ENCODE data around the gene RRAGB. TPM values are rescaled to one million over a fixed set of nuclear protein-coding genes. Genes with fewer than 3 reads are reported as not detected.

The RRAGB gene
- total RNA-seq, 1 donor from 2014 or later = 13.0 TPM

DNA sequence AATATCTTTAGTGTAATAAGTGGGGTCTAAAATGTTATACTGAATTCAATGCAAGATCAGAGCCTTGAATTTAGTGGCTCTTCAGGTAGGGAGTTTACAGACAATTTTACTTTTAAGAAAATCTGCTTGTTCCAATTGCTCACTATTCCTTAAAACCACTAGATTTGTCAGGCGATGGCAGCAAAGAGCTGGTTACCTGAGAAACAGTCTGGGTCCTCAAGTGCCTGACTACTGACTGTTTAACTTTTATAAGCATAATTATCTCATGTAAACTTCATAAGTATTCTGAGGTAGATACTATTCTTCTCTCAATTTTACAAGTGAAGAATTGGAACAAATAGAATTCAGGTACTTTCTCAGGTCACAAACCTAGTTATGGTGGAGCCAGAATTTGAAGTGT, 84.3 kb downstream of the RRAGB start:
- H3K27me3 Mint-ChIP-seq (ENCODE audit: low read depth, unreplicated experiment) = no peaks in the 10 kb centered on the region
- no peak overlapping the region for H3K27ac Mint-ChIP-seq (ENCODE audit: unreplicated experiment)
- TF ChIP-seq EZH2 (IDR thresholded peaks at IDR 0.05; ENCODE audit: insufficient read depth, low read length) = no peak
- TF ChIP-seq, protein P1, sequence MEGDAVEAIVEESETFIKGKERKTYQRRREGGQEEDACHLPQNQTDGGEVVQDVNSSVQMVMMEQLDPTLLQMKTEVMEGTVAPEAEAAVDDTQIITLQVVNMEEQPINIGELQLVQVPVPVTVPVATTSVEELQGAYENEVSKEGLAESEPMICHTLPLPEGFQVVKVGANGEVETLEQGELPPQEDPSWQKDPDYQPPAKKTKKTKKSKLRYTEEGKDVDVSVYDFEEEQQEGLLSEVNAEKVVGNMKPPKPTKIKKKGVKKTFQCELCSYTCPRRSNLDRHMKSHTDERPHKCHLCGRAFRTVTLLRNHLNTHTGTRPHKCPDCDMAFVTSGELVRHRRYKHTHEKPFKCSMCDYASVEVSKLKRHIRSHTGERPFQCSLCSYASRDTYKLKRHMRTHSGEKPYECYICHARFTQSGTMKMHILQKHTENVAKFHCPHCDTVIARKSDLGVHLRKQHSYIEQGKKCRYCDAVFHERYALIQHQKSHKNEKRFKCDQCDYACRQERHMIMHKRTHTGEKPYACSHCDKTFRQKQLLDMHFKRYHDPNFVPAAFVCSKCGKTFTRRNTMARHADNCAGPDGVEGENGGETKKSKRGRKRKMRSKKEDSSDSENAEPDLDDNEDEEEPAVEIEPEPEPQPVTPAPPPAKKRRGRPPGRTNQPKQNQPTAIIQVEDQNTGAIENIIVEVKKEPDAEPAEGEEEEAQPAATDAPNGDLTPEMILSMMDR (IDR thresholded peaks at IDR 0.05; ENCODE audit: insufficient read depth, low read depth, low read length) = no peak
- Histone ChIP-seq H3K9ac (ENCODE audit: low read length) (no peak overlapping the region), H4K20me1 (ENCODE audit: insufficient read depth, low read length) (no peaks in the 10 kb centered on the region), H2AFZ (ENCODE audit: low read depth, low read length) (no peak overlapping the region), H3K4me1 (ENCODE audit: insufficient read depth, low read length) (no peaks in the 10 kb centered on the region), H3K27ac (ENCODE audit: low read depth, low read length) (no peak overlapping the region), H3K9me3 (ENCODE audit: insufficient read depth, low read depth, low read length) (no peaks in the 10 kb centered on the region), H3K4me2 (ENCODE audit: low read length) (no peak overlapping the region), H3K79me2 (ENCODE audit: insufficient read depth, low read length) (no peaks in the 10 kb centered on the region), H3K36me3 (ENCODE audit: insufficient read depth, low read length) (no peaks in the 10 kb centered on the region), H3K4me3 (ENCODE audit: insufficient read depth, low read depth, low read length) (no peak overlapping the region), H3K27me3 (ENCODE audit: insufficient read depth, low read length) (no peaks in the 10 kb centered on the region)
- H3K36me3 Mint-ChIP-seq (ENCODE audit: low read depth, unreplicated experiment) = no peaks in the 10 kb centered on the region
- peak; percentile 34 for FAIRE-seq
- DNase-seq (ENCODE audit: low read depth) = no peak
- no peaks in the 10 kb centered on the region for H3K4me1 Mint-ChIP-seq (ENCODE audit: low read depth, unreplicated experiment)
- no peaks in the 10 kb centered on the region for H3K9me3 Mint-ChIP-seq (ENCODE audit: unreplicated experiment)
- H3K4me3 Mint-ChIP-seq (ENCODE audit: unreplicated experiment) = no peak overlapping the region

Other genes with a start within 250 kb of the RRAGB start
- 1.5 and 2.2 TPM in 2 replicates for gene USP51, start 227.9 kb upstream of the RRAGB start, total RNA-seq
- gene FOXR2, start 94.3 kb upstream of the RRAGB start, total RNA-seq = not detected in 2 replicates